GM19468 (cell line): ENCODE data around the gene PTPRN2.

ENCODE experiments used
- ATAC-seq: cut with Tn5 transposase; IDR thresholded peaks from one replicate; pipeline ENCODE4 v1.9.1; 2021; ENCODE audit warnings: mild to moderate bottlenecking, moderate library complexity, moderate number of reproducible peaks; ENCODE audit not compliant: unreplicated experiment; ENCODE audit errors: extremely low read depth

The PTPRN2 gene

GRCh38 chr7:157610671-157611295 is 976.8 kb downstream of the PTPRN2 start:
- no peak for ATAC-seq

GRCh38 chr7:157609932-157610640 is 977.5 kb downstream of the PTPRN2 start:
- no peak for ATAC-seq

GRCh38 chr7:157609516-157609915 is 978.1 kb downstream of the PTPRN2 start:
- ATAC-seq = no peak

- ATAC-seq = no peak
Observed at GRCh38 chr7:157607218-157607617, 980.4 kb downstream of the PTPRN2 start.

GRCh38 chr7:157606140-157606539 is 981.5 kb downstream of the PTPRN2 start:
- no peak for ATAC-seq

GRCh38 chr7:157605638-157606037 is 982.0 kb downstream of the PTPRN2 start:
- no peak for ATAC-seq

- ATAC-seq = no peak
Observed at GRCh38 chr7:157604661-157605381, 982.8 kb downstream of the PTPRN2 start.

GRCh38 chr7:157603716-157604115 is 983.9 kb downstream of the PTPRN2 start:
- ATAC-seq = no peak

GRCh38 chr7:157603005-157603404 is 984.6 kb downstream of the PTPRN2 start:
- no peak for ATAC-seq

- ATAC-seq = no peak
Observed at GRCh38 chr7:157602581-157602980, 985.0 kb downstream of the PTPRN2 start.

- no peak for ATAC-seq
Observed at GRCh38 chr7:157602156-157602555, 985.5 kb downstream of the PTPRN2 start.

- ATAC-seq = no peak
Observed at GRCh38 chr7:157601530-157601929, 986.1 kb downstream of the PTPRN2 start.

- ATAC-seq = no peak
Observed at GRCh38 chr7:157599491-157599890, 988.1 kb downstream of the PTPRN2 start.

- no peak for ATAC-seq
Observed at GRCh38 chr7:157597562-157597961, 990.1 kb downstream of the PTPRN2 start.

GRCh38 chr7:157596881-157597280 is 990.7 kb downstream of the PTPRN2 start:
- no peak for ATAC-seq

GRCh38 chr7:157596471-157596870 is 991.2 kb downstream of the PTPRN2 start:
- no peak for ATAC-seq

- no peak for ATAC-seq
Observed at GRCh38 chr7:157596026-157596425, 991.6 kb downstream of the PTPRN2 start.

- ATAC-seq = no peak
Observed at GRCh38 chr7:157595086-157595855, 992.4 kb downstream of the PTPRN2 start.

- ATAC-seq = no peak
Observed at GRCh38 chr7:157594306-157594705, 993.3 kb downstream of the PTPRN2 start.

- ATAC-seq = no peak
Observed at GRCh38 chr7:157593541-157593940, 994.1 kb downstream of the PTPRN2 start.
